ENCODE results near the gene USP31. TPM values are rescaled to one million over a fixed set of nuclear protein-coding genes. Genes with fewer than 3 reads are reported as not detected.
A peak's percentile ranks its signal among the peaks of the same experiment; 100 is the strongest.
"Not testable (repeated sequence)": the region's sequence is repeated elsewhere in the genome, so short reads cannot be mapped to it uniquely, and the experiment has no call there.

Gene USP31
- total RNA-seq, 1 experiment from 2014 or later, result 17.4 TPM

DNA sequence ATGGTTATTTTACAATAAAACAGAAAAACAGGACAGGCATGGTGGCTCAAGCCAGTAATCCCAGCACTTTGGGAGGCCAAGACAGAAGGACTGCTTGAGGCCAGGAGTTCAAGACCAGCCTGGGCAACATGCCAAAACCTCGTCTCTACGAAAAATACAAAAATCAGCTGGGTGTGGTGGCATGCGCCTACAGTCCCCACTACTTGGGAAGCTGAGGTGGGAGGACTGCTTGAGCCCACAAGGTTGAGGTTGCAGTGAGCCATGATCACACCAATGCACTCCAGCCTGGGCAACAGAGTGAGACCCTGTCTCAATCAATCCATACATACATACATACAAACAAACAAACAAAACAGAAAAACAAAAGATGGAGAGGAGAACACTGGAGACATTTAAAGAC lies 45.6 kb downstream of the USP31 start:
- Mint-ChIP-seq H3K4me1 (no peaks in the 10 kb centered on the region), H3K27me3 (ENCODE audit: low read depth) (no peaks in the 10 kb centered on the region), H3K27ac (peak overlapping the region; percentile 79), H3K36me3 (peaks cover 32% of the 10 kb centered on the region), H3K4me3 (no peak overlapping the region), H3K9me3 (peaks cover 17% of the 10 kb centered on the region)
- CTCF ChIA-PET, result no interaction called here
- TF ChIP-seq JUN (CRISPR knock-in tag; IDR thresholded peaks at IDR 0.05), result no peak
- no peak for TF ChIP-seq GTF2I (CRISPR knock-in tag; conservative IDR thresholded peaks at IDR 0.05)
- TF ChIP-seq MYBL2 (CRISPR knock-in tag; IDR thresholded peaks at IDR 0.05), result no peak
- TF ChIP-seq NFYB (CRISPR knock-in tag; conservative IDR thresholded peaks at IDR 0.05; ENCODE audit: low read depth), result no peak
- no peak for TF ChIP-seq ZSCAN18 (CRISPR knock-in tag; IDR thresholded peaks at IDR 0.05)
- TF ChIP-seq, protein P1, sequence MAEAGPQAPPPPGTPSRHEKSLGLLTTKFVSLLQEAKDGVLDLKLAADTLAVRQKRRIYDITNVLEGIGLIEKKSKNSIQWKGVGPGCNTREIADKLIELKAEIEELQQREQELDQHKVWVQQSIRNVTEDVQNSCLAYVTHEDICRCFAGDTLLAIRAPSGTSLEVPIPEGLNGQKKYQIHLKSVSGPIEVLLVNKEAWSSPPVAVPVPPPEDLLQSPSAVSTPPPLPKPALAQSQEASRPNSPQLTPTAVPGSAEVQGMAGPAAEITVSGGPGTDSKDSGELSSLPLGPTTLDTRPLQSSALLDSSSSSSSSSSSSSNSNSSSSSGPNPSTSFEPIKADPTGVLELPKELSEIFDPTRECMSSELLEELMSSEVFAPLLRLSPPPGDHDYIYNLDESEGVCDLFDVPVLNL (CRISPR knock-in tag; IDR thresholded peaks at IDR 0.05; ENCODE audit: borderline replicate concordance, low read depth), result no peak
- no peak for TF ChIP-seq NR1H2 (CRISPR knock-in tag; IDR thresholded peaks at IDR 0.05)
- POLR2A ChIA-PET, result no interaction called here
- no peak for ATAC-seq
- no peak for DNase-seq (ENCODE audit: low spot score)

GRCh38 chr16:23101012-23101550 lies 48.2 kb downstream of the USP31 start:
- CTCF ChIA-PET, result no interaction called here

GRCh38 chr16:23096450-23096849 lies 52.8 kb downstream of the USP31 start:
- POLR2A ChIA-PET; H3K4me3 Mint-ChIP-seq; H3K27me3 Mint-ChIP-seq (ENCODE audit: low read depth); DNase-seq (ENCODE audit: low spot score); CTCF ChIA-PET; ATAC-seq; H3K27ac Mint-ChIP-seq: not testable (repeated sequence)
- Mint-ChIP-seq H3K9me3 (peaks cover 22% of the 10 kb centered on the region), H3K4me1 (peaks cover 23% of the 10 kb centered on the region), H3K36me3 (peaks cover 48% of the 10 kb centered on the region)

More at GRCh38 chr16:23101012-23101550, 48.2 kb downstream of the USP31 start:
- peaks cover 6% of the 10 kb centered on the region for H3K4me1 Mint-ChIP-seq
- no peak for ATAC-seq
- H3K27me3 Mint-ChIP-seq (ENCODE audit: low read depth), result no peaks in the 10 kb centered on the region
- POLR2A ChIA-PET, result interaction anchor here (0.5 to 0.6 kb wide), 2 partner anchors 219 to 1503 kb away, joined by 3 to 5 read pairs; no protein-coding TSS in a partner anchor
- peaks cover 31% of the 10 kb centered on the region for H3K36me3 Mint-ChIP-seq
- no peak for DNase-seq (ENCODE audit: low spot score)
- H3K9me3 Mint-ChIP-seq, result peaks cover 13% of the 10 kb centered on the region
- no peak overlapping the region for H3K4me3 Mint-ChIP-seq
- H3K27ac Mint-ChIP-seq, result no peak overlapping the region
- TF ChIP-seq ZNF138 (CRISPR knock-in tag; conservative IDR thresholded peaks at IDR 0.05) (no peak), CDX4 (CRISPR knock-in tag; IDR thresholded peaks at IDR 0.05; ENCODE audit: borderline replicate concordance) (no peak), E2F5 (CRISPR knock-in tag; IDR thresholded peaks at IDR 0.05) (no peak)

GRCh38 chr16:23094136-23094535 lies 55.1 kb downstream of the USP31 start:
- Mint-ChIP-seq H3K27ac (peak overlapping the region; percentile 29; the same call in 1 of the 2 replicates), H3K4me1 (peaks cover 23% of the 10 kb centered on the region), H3K9me3 (peaks cover 14% of the 10 kb centered on the region), H3K36me3 (peaks cover 42% of the 10 kb centered on the region)
- H3K27me3 Mint-ChIP-seq (ENCODE audit: low read depth); H3K4me3 Mint-ChIP-seq; ATAC-seq; POLR2A ChIA-PET: not testable (repeated sequence)
- TF ChIP-seq, protein P2, sequence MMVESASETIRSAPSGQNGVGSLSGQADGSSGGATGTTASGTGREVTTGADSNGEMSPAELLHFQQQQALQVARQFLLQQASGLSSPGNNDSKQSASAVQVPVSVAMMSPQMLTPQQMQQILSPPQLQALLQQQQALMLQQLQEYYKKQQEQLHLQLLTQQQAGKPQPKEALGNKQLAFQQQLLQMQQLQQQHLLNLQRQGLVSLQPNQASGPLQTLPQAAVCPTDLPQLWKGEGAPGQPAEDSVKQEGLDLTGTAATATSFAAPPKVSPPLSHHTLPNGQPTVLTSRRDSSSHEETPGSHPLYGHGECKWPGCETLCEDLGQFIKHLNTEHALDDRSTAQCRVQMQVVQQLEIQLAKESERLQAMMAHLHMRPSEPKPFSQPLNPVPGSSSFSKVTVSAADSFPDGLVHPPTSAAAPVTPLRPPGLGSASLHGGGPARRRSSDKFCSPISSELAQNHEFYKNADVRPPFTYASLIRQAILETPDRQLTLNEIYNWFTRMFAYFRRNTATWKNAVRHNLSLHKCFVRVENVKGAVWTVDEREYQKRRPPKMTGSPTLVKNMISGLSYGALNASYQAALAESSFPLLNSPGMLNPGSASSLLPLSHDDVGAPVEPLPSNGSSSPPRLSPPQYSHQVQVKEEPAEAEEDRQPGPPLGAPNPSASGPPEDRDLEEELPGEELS (CRISPR knock-in tag; IDR thresholded peaks at IDR 0.05), result 0 out of 2 replicates have a peak, but pooled peaks have one; percentile 71
- TF ChIP-seq FOXP1 (CRISPR knock-in tag; IDR thresholded peaks at IDR 0.05; ENCODE audit: borderline replicate concordance), result peak; percentile 59; the same call in 1 of the 2 replicates
- TF ChIP-seq FOXK1 (CRISPR knock-in tag; IDR thresholded peaks at IDR 0.05), result peak; percentile 87
- TF ChIP-seq, protein P3, sequence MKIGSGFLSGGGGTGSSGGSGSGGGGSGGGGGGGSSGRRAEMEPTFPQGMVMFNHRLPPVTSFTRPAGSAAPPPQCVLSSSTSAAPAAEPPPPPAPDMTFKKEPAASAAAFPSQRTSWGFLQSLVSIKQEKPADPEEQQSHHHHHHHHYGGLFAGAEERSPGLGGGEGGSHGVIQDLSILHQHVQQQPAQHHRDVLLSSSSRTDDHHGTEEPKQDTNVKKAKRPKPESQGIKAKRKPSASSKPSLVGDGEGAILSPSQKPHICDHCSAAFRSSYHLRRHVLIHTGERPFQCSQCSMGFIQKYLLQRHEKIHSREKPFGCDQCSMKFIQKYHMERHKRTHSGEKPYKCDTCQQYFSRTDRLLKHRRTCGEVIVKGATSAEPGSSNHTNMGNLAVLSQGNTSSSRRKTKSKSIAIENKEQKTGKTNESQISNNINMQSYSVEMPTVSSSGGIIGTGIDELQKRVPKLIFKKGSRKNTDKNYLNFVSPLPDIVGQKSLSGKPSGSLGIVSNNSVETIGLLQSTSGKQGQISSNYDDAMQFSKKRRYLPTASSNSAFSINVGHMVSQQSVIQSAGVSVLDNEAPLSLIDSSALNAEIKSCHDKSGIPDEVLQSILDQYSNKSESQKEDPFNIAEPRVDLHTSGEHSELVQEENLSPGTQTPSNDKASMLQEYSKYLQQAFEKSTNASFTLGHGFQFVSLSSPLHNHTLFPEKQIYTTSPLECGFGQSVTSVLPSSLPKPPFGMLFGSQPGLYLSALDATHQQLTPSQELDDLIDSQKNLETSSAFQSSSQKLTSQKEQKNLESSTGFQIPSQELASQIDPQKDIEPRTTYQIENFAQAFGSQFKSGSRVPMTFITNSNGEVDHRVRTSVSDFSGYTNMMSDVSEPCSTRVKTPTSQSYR (CRISPR knock-in tag; IDR thresholded peaks at IDR 0.05), result 0 out of 2 replicates have a peak, but pooled peaks have one; percentile 29
- peak; percentile 49 for DNase-seq (ENCODE audit: low spot score)
- CTCF ChIA-PET, result interaction anchor here (1.5 kb wide), 1 partner anchor 341 kb away, joined by 8 read pairs; no protein-coding TSS in a partner anchor

Data from WTC11 (cell line).